GM12878 (cell line): ENCODE data around the gene PCDHB7. TPM values are rescaled to one million over a fixed set of nuclear protein-coding genes. Genes with fewer than 3 reads are reported as not detected.

Source experiments
- ATAC-seq: fragments of 200-7000 bp; cut with Tn5 transposase; 3 replicates; pipeline ENCODE4 v1.9.1; 2020; ENCODE audit warnings: mild to moderate bottlenecking, moderate library complexity
- BruUV-seq: library from RNA; stranded (reverse); fragments of 400-500 nt; replicated peaks from 2 replicates; lab custom pipeline; 2021; lab: Mats Ljungman, UMichigan
- CTCF ChIA-PET: fragments of 300-600 bp; sonication (Branson Sonifier 250); formaldehyde crosslinking; extraction: SDS; loops from one replicate; lab custom pipeline; 2021; ENCODE audit warnings: inconsistent platforms; lab: Yijun Ruan, JAX
- POLR2A ChIA-PET: fragments of 350-600 bp; formaldehyde crosslinking; extraction: SDS; loops from one replicate; lab custom pipeline; 2021; ENCODE audit warnings: inconsistent platforms; lab: Charles Lee
- RAD21 ChIA-PET: fragments of 300-600 bp; sonication (Branson Sonifier 250); formaldehyde crosslinking; loops from one replicate; lab custom pipeline; 2023; ENCODE audit warnings: antibody characterized with exemption; ENCODE audit not compliant: unreplicated experiment; lab: Charles Lee
- SMC1A ChIA-PET: fragments of 300-600 bp; sonication (Branson Sonifier 250); formaldehyde crosslinking; loops from one replicate; lab custom pipeline; 2023; ENCODE audit not compliant: unreplicated experiment, uncharacterized antibody; lab: Charles Lee
- DNase-seq: peaks from one replicate; pipeline ENCODE4 v3.0.0-alpha.2; 2011; ENCODE audit warnings: low read depth, low spot score
- FAIRE-seq: peaks from 3 replicates; lab custom pipeline; 2011; peaks lifted over from hg19 to GRCh38; lab: Jason Lieb, UNC
- H2AFZ ChIP-seq: 2 replicates; pipeline ENCODE4 v1.6.0; 2011; ENCODE audit warnings: low read depth, low read length, control low read depth; ENCODE audit not compliant: control insufficient read depth
- H3K27ac ChIP-seq: 2 replicates; pipeline ENCODE4 v1.5.1; 2011; ENCODE audit warnings: control low read depth; ENCODE audit not compliant: control insufficient read depth, insufficient read depth
- H3K27me3 ChIP-seq, 2 experiments: replicated peaks in 1 of 2; 2 replicates each; pipeline versions ENCODE4 v1.6.0 to v1.6.1; 2011; ENCODE audit warnings: low read length in 1 of 2; ENCODE audit not compliant: control insufficient read depth in 2 of 2, insufficient read depth in 2 of 2
- H3K36me3 ChIP-seq, 2 experiments: 2 replicates each; pipeline ENCODE4 v1.5.1; 2011; ENCODE audit warnings: low read length in 1 of 2; ENCODE audit not compliant: control insufficient read depth in 2 of 2, insufficient read depth in 2 of 2
- H3K4me1 ChIP-seq: 2 replicates; pipeline ENCODE4 v1.6.1; 2011; ENCODE audit warnings: mild to moderate bottlenecking, low read length, moderate library complexity, mixed read lengths; ENCODE audit not compliant: control insufficient read depth, insufficient read depth
- H3K4me2 ChIP-seq: 2 replicates; pipeline ENCODE4 v1.6.0; 2011; ENCODE audit warnings: control low read depth; ENCODE audit not compliant: control insufficient read depth, insufficient read depth
- H3K4me3 ChIP-seq: fragments of 200-600 bp; sonication (generic); 2 replicates; pipeline ENCODE4 v1.5.1; 2016
- H3K79me2 ChIP-seq: 2 replicates; pipeline ENCODE4 v1.6.0; 2011; ENCODE audit warnings: low read length; ENCODE audit not compliant: control insufficient read depth, insufficient read depth
- H3K9ac ChIP-seq: 2 replicates; pipeline ENCODE4 v1.8.0; 2011; ENCODE audit warnings: low read length, control low read depth, mixed read lengths; ENCODE audit not compliant: control insufficient read depth, insufficient read depth
- H3K9me3 ChIP-seq: replicated peaks from 3 replicates; pipeline ENCODE4 v1.5.1; 2011; ENCODE audit warnings: mild to moderate bottlenecking, low read length; ENCODE audit not compliant: control insufficient read depth, insufficient read depth
- H4K20me1 ChIP-seq: 2 replicates; pipeline ENCODE4 v1.6.0; 2011; ENCODE audit not compliant: control insufficient read depth, insufficient read depth
- CTCF ChIP-seq, 3 experiments: IDR thresholded peaks in 2 of 3; conservative IDR thresholded peaks in 1 of 3; 2 replicates each; pipeline ENCODE4 v1.5.1; 2011; ENCODE audit warnings: low read depth in 3 of 3, low read length in 3 of 3, mild to moderate bottlenecking in 3 of 3, control low read depth in 2 of 3, moderate library complexity in 2 of 3, inconsistent platforms in 1 of 3, mixed read lengths in 1 of 3; ENCODE audit not compliant: control insufficient read depth in 2 of 3, insufficient read depth in 1 of 3; ENCODE audit errors: extremely low read depth in 1 of 3
- EP300 ChIP-seq, 2 experiments: fragments of 150-350 bp in 1 of 2; IDR thresholded peaks; 2 replicates each; pipeline ENCODE4 v1.6.1; 2011 to 2012; ENCODE audit warnings: low read depth in 2 of 2, low read length in 2 of 2, borderline replicate concordance in 1 of 2, improper control_type of control experiment in 1 of 2, inconsistent platforms in 1 of 2; ENCODE audit not compliant: control insufficient read depth in 1 of 2
- KDM1A ChIP-seq: fragments of 200-600 bp; sonication (generic); IDR thresholded peaks from 2 replicates; pipeline ENCODE4 v1.6.1; 2016; ENCODE audit warnings: borderline replicate concordance
- NBN ChIP-seq: fragments of 450-650 bp; IDR thresholded peaks from 2 replicates; pipeline ENCODE4 v1.6.1; 2016
- NFIC ChIP-seq: IDR thresholded peaks from 2 replicates; pipeline ENCODE4 v1.6.1; 2012; ENCODE audit warnings: low read depth, mild to moderate bottlenecking, inconsistent platforms, low read length, moderate library complexity
- NFYA ChIP-seq: IDR thresholded peaks from 2 replicates; pipeline ENCODE4 v1.6.1; 2011; ENCODE audit warnings: low read depth, mild to moderate bottlenecking, low read length, improper control_type of control experiment, borderline replicate concordance
- POLR2AphosphoS5 ChIP-seq: IDR thresholded peaks from 2 replicates; pipeline ENCODE4 v1.6.1; 2011; ENCODE audit warnings: mild to moderate bottlenecking, low read length, inconsistent platforms
- RAD21 ChIP-seq: IDR thresholded peaks from 2 replicates; pipeline ENCODE4 v1.6.1; 2011; ENCODE audit warnings: mild to moderate bottlenecking, low read depth, low read length, moderate library complexity; ENCODE audit not compliant: insufficient read depth
- RCOR1 ChIP-seq: conservative IDR thresholded peaks from 2 replicates; pipeline ENCODE4 v1.6.1; 2012; ENCODE audit warnings: low read depth, low read length, improper control_type of control experiment
- SP1 ChIP-seq: IDR thresholded peaks from one replicate; pipeline ENCODE4 v1.6.1; 2011; ENCODE audit warnings: low read depth, low read length
- SUPT20H ChIP-seq: IDR thresholded peaks from 2 replicates; pipeline ENCODE4 v1.6.1; 2011; ENCODE audit warnings: low read depth, mild to moderate bottlenecking, low read length, moderate library complexity, borderline replicate concordance; ENCODE audit not compliant: control insufficient read depth
- TAF1 ChIP-seq: IDR thresholded peaks from 2 replicates; pipeline ENCODE4 v1.6.1; 2011; ENCODE audit warnings: mild to moderate bottlenecking, low read depth, low read length, borderline replicate concordance
- ZNF274 ChIP-seq: IDR thresholded peaks from one replicate; pipeline ENCODE4 v1.8.0; 2011; ENCODE audit not compliant: insufficient read length, insufficient read depth
- ZNF622 ChIP-seq: fragments of 450-650 bp; IDR thresholded peaks from 2 replicates; pipeline ENCODE4 v1.6.1; 2017; ENCODE audit warnings: mild to moderate bottlenecking, inconsistent platforms
- WGBS: methylation state at CpG from one replicate; pipeline ENCODE4 v1.1.6; 2016; ENCODE audit warnings: low lambda C conversion rate; ENCODE audit not compliant: insufficient replicate concordance, insufficient coverage; ENCODE audit errors: missing lambda C conversion rate; 5-methylcytosine and 5-hydroxymethylcytosine counted together
- in situ Hi-C: fragments of 300-500 bp; cut with MboI; formaldehyde crosslinking; loops from 9 replicates; pipeline ENCODE4 v1.14.3; 2018; ENCODE audit warnings: mixed read lengths
- intact Hi-C: fragments of 100-400 bp; cut with micrococcal nuclease; formaldehyde crosslinking; loops from one replicate; pipeline ENCODE4 v1.14.2; 2022; ENCODE audit not compliant: unreplicated experiment
- polyA plus RNA-seq, 11 experiments: library from polyadenylated mRNA; depleted of rRNA in 4 of 11; unstranded in 6 of 11; stranded (reverse) in 5 of 11; fragments of >200 nt; fragmentation: Nextera tagmentation in 4 of 11; fragmentation: Illumina TruSeq in 1 of 11; extraction: Ambion mirVana in 4 of 11; extraction: Trizol in 1 of 11; gene quantifications; 1 replicate in 1 of 11; 2 replicates in 10 of 11; pipeline versions ENCODE4 v1.2.1 to v1.2.3, GENCODE V29; 2011 to 2016; ENCODE audit warnings: inconsistent platforms in 2 of 11, missing spikeins in 2 of 11, low read depth in 1 of 11
- total RNA-seq, 4 experiments: library from RNA; depleted of rRNA in 3 of 4; stranded (reverse); fragments of >200 nt in 3 of 4; fragmentation: Illumina TruSeq in 1 of 4; extraction: Trizol in 1 of 4; gene quantifications; 2 replicates each; pipeline versions ENCODE4 v1.2.1 to v1.2.3, GENCODE V29; 2013 to 2021

The PCDHB7 gene
- total and polyA plus RNA-seq, 10 of the 15 experiments (the other 5 are each of a cell fraction or from before 2014, with no cell fraction given), result not detected

GRCh38 chr5:141135030-141135717 is 37.3 kb upstream of the PCDHB7 start, which contains the start of gene PCDHB5:
PCDHB5 (plus strand) TSS chr5:141135206; CDS start chr5:141135435, 229 bp downstream.
- in situ Hi-C loops, result no loop called here
- Histone ChIP-seq H3K36me3 (no peaks in the 10 kb centered on the region), H3K79me2 (no peaks in the 10 kb centered on the region), H3K9ac (no peak within 1 kb of the TSS), H4K20me1 (no peaks in the 10 kb centered on the region), H2AFZ (no peak within 1 kb of the TSS), H3K4me1 (no peaks in the 10 kb centered on the region), H3K27me3 (no peaks in the 10 kb centered on the region), H3K4me2 (no peak within 1 kb of the TSS), H3K9me3 (no peaks in the 10 kb centered on the region; the same call in 2 of the 3 replicates), H3K27ac (no peak within 1 kb of the TSS), H3K4me3 (no peak within 1 kb of the TSS)
- WGBS, result 57% methylated on average over 22 of the region's 22 CpGs
- POLR2A ChIA-PET, result no interaction called here
- no TSS peak for BruUV-seq
- intact Hi-C loops, result no loop called here
- RAD21 ChIA-PET, result no interaction called here
- no peak for FAIRE-seq
- no peak for ATAC-seq
- no peak for DNase-seq
- TF ChIP-seq SUPT20H (no peak), TAF1 (no peak), KDM1A (no peak), NFYA (no peak), ZNF274 (no peak), NFIC (no peak), RAD21 (0 out of 2 replicates have a peak, but pooled peaks have one; percentile 11), EP300 (IDR thresholded peaks at IDR 0.05; ENCODE audit: borderline replicate concordance in 1 of 2, control insufficient read depth in 1 of 2, low read depth in 2 of 2, low read length in 2 of 2) (no peak), ZNF622 (no peak), CTCF (IDR thresholded peaks at IDR 0.05 in 2 of 3, conservative IDR thresholded peaks at IDR 0.05 in 1 of 3; ENCODE audit: control insufficient read depth in 2 of 3, extremely low read depth in 1 of 3, insufficient read depth in 1 of 3, low read depth in 3 of 3, low read length in 3 of 3) (0 out of 6 replicates have a peak, but pooled peaks of 1 of the 3 experiments have one; percentile 1), RCOR1 (no peak), SP1 (no peak), NBN (no peak), POLR2AphosphoS5 (no peak)
- CTCF ChIA-PET, result no interaction called here
- SMC1A ChIA-PET, result no interaction called here
